CD14-positive monocyte (primary cell): ENCODE data around the gene BORCS8. TPM values are rescaled to one million over a fixed set of nuclear protein-coding genes. Genes with fewer than 3 reads are reported as not detected.
A peak's percentile ranks its signal among the peaks of the same experiment; 100 is the strongest.

ENCODE experiments used
- DNase-seq, 3 donors: peaks; one replicate each; pipeline ENCODE4 v3.0.0-alpha.2; 2011 to 2022
- H2AFZ ChIP-seq: 2 replicates; pipeline ENCODE4 v1.6.0; 2012; ENCODE audit warnings: mild to moderate bottlenecking, low read depth, low read length, inconsistent platforms; ENCODE audit not compliant: insufficient read depth, poor library complexity, severe bottlenecking
- H3K27ac ChIP-seq, 2 donors: 1 replicate in 1 of 2; 2 replicates in 1 of 2; pipeline ENCODE4 v1.5.1; 2012 to 2013; ENCODE audit warnings: low read length in 2 of 2, control low read depth in 1 of 2, inconsistent platforms in 1 of 2, low read depth in 1 of 2, mild to moderate bottlenecking in 1 of 2
- H3K27me3 ChIP-seq, 2 donors: one replicate each; pipeline versions ENCODE4 v1.6.0 to v1.6.1; 2011 to 2013; ENCODE audit warnings: low read length in 2 of 2; ENCODE audit not compliant: control insufficient read depth in 2 of 2, insufficient read depth in 2 of 2
- H3K36me3 ChIP-seq, 2 donors: replicated peaks in 1 of 2; 1 replicate in 1 of 2; 2 replicates in 1 of 2; pipeline versions ENCODE4 v1.5.1 to v1.6.1; 2012 to 2013; ENCODE audit warnings: low read length in 2 of 2, control low read depth in 1 of 2, inconsistent platforms in 1 of 2, mild to moderate bottlenecking in 1 of 2; ENCODE audit not compliant: insufficient read depth in 2 of 2, control insufficient read depth in 1 of 2
- H3K4me1 ChIP-seq, 2 donors: 1 replicate in 1 of 2; 2 replicates in 1 of 2; pipeline versions ENCODE4 v1.5.1 to v1.6.1; 2012 to 2013; ENCODE audit warnings: low read length in 2 of 2, control low read depth in 1 of 2, inconsistent platforms in 1 of 2, mild to moderate bottlenecking in 1 of 2, moderate library complexity in 1 of 2; ENCODE audit not compliant: insufficient read depth in 2 of 2, control insufficient read depth in 1 of 2
- H3K4me2 ChIP-seq: replicated peaks from 2 replicates; pipeline ENCODE3; 2012; ENCODE audit warnings: low read length, moderate library complexity, mild to moderate bottlenecking; ENCODE audit not compliant: poor library complexity, severe bottlenecking; ENCODE audit errors: extremely low read depth
- H3K4me3 ChIP-seq, 3 experiments: fragments of 200-600 bp in 1 of 3; sonication (generic) in 1 of 3; replicated peaks in 1 of 3; 1 replicate in 2 of 3; 2 replicates in 1 of 3; pipeline ENCODE4 v1.5.1; 2011 to 2013; ENCODE audit warnings: low read length in 3 of 3, mild to moderate bottlenecking in 3 of 3, control low read depth in 2 of 3, low read depth in 2 of 3, inconsistent platforms in 1 of 3, moderate library complexity in 1 of 3
- H3K79me2 ChIP-seq: 2 replicates; pipeline ENCODE4 v1.6.0; 2012; ENCODE audit warnings: mild to moderate bottlenecking, control low read depth, inconsistent platforms, low read length, moderate library complexity; ENCODE audit not compliant: insufficient read depth
- H3K9ac ChIP-seq: 2 replicates; pipeline ENCODE4 v1.6.0; 2017; ENCODE audit warnings: low read length, mild to moderate bottlenecking; ENCODE audit not compliant: insufficient read depth, poor library complexity, severe bottlenecking
- H3K9me3 ChIP-seq, 2 donors: replicated peaks in 1 of 2; 1 replicate in 1 of 2; 2 replicates in 1 of 2; pipeline versions ENCODE4 v1.5.1 to v1.6.1; 2012 to 2013; ENCODE audit warnings: low read length in 2 of 2, control low read depth in 1 of 2; ENCODE audit not compliant: control insufficient read depth in 1 of 2, insufficient read depth in 1 of 2
- H4K20me1 ChIP-seq: 2 replicates; pipeline ENCODE4 v1.6.0; 2012; ENCODE audit warnings: mild to moderate bottlenecking, low read length, control low read depth, moderate library complexity; ENCODE audit not compliant: insufficient read depth
- H3K27ac Mint-ChIP-seq, 7 donors: one replicate each; pipeline ENCODE4 v1.8.0; 2020; ENCODE audit warnings: mild to moderate bottlenecking in 7 of 7, mixed read lengths in 7 of 7, moderate library complexity in 6 of 7, inconsistent platforms in 2 of 7
- H3K27me3 Mint-ChIP-seq, 3 donors: one replicate each; pipeline ENCODE4 v1.8.0; 2021 to 2022; ENCODE audit warnings: low read depth in 3 of 3, mild to moderate bottlenecking in 3 of 3, mixed read lengths in 3 of 3, moderate library complexity in 3 of 3, inconsistent platforms in 1 of 3
- H3K36me3 Mint-ChIP-seq, 2 donors: one replicate each; pipeline ENCODE4 v1.8.0; 2020; ENCODE audit warnings: mixed read lengths in 2 of 2, inconsistent platforms in 1 of 2, mild to moderate bottlenecking in 1 of 2
- H3K4me1 Mint-ChIP-seq: one replicate; pipeline ENCODE4 v1.8.0; 2020; ENCODE audit warnings: mild to moderate bottlenecking, mixed read lengths
- H3K4me3 Mint-ChIP-seq, 2 donors: one replicate each; pipeline ENCODE4 v1.8.0; 2020; ENCODE audit warnings: mild to moderate bottlenecking in 2 of 2, mixed read lengths in 2 of 2, moderate library complexity in 1 of 2
- H3K9me3 Mint-ChIP-seq, 7 donors: one replicate each; pipeline ENCODE4 v1.8.0; 2020 to 2022; ENCODE audit warnings: mixed read lengths in 7 of 7, mild to moderate bottlenecking in 6 of 7, moderate library complexity in 6 of 7, inconsistent platforms in 2 of 7
- CTCF ChIP-seq: fragments of 200-600 bp; IDR thresholded peaks from one replicate; pipeline ENCODE4 v1.8.0; 2022; ENCODE audit warnings: antibody characterized with exemption, mild to moderate bottlenecking
- WGBS: methylation state at CpG from one replicate; pipeline ENCODE4 v1.1.5; 2013; ENCODE audit warnings: missing lambda C conversion rate; ENCODE audit not compliant: insufficient coverage; 5-methylcytosine and 5-hydroxymethylcytosine counted together
- intact Hi-C, 2 donors: fragments of 100-400 bp; cut with micrococcal nuclease; formaldehyde crosslinking; loops; one replicate each; pipeline versions ENCODE4 v1.15.0 to v1.15.1; 2023
- polyA plus RNA-seq, 3 donors: library from polyadenylated mRNA; depleted of rRNA in 1 of 3; unstranded in 2 of 3; stranded (reverse) in 1 of 3; fragments of 300-500 nt in 2 of 3; fragments of >200 nt in 1 of 3; fragmentation: Illumina TruSeq in 2 of 3; gene quantifications; 1 replicate in 2 of 3; 2 replicates in 1 of 3; pipeline ENCODE4 v1.2.3, GENCODE V29; 2012 to 2021

BORCS8 gene
- polyA plus RNA-seq, 3 donors, result 31.6 to 44.1 (median 36.5) TPM

GRCh38 chr19:19147344-19147743 lies 44.6 kb downstream of the BORCS8 start:
- no peak overlapping the region for H3K9ac ChIP-seq
- no peak overlapping the region for H3K27ac ChIP-seq
- no peaks in the 10 kb centered on the region for H3K79me2 ChIP-seq
- Mint-ChIP-seq H3K27ac (peak overlapping the region in 1 of 7 donors; percentile 21), H3K36me3 (peaks cover 22 to 30% of the 10 kb centered on the region in 2 donors), H3K9me3 (peaks cover 0 to 5% (median 3%) of the 10 kb centered on the region in 7 donors), H3K27me3 (peaks cover 0 to 3% (median 0%) of the 10 kb centered on the region in 3 donors), H3K4me3 (no peak overlapping the region), H3K4me1 (no peaks in the 10 kb centered on the region)
- no peaks in the 10 kb centered on the region for H4K20me1 ChIP-seq
- peaks cover 16 to 28% of the 10 kb centered on the region in 2 donors for H3K36me3 ChIP-seq
- 100% methylated on average over 3 of the region's 5 CpGs for WGBS
- no peak overlapping the region for H2AFZ ChIP-seq
- no peaks in the 10 kb centered on the region for H3K9me3 ChIP-seq
- H3K4me3 ChIP-seq, result no peak overlapping the region
- H3K4me2 ChIP-seq, result no peak overlapping the region
- H3K27me3 ChIP-seq, result no peaks in the 10 kb centered on the region
- DNase-seq, result no peak
- no peak for TF ChIP-seq CTCF
- peaks cover 3 to 6% of the 10 kb centered on the region in 2 donors for H3K4me1 ChIP-seq
- intact Hi-C loops, result loop anchor here (2.0 to 5.0 kb wide), 3 partner anchors 77 to 345 kb away; no protein-coding TSS in a partner anchor

- Mint-ChIP-seq H3K27ac (no peak overlapping the region), H3K4me3 (no peak overlapping the region), H3K36me3 (peaks cover 22 to 30% of the 10 kb centered on the region in 2 donors), H3K4me1 (no peaks in the 10 kb centered on the region), H3K27me3 (peaks cover 0 to 5% (median 1%) of the 10 kb centered on the region in 3 donors), H3K9me3 (peaks cover 0 to 5% (median 3%) of the 10 kb centered on the region in 7 donors)
- DNase-seq, result no peak
- Histone ChIP-seq H3K9me3 (no peaks in the 10 kb centered on the region), H3K27ac (no peak overlapping the region), H3K79me2 (no peaks in the 10 kb centered on the region), H2AFZ (no peak overlapping the region), H3K4me3 (no peak overlapping the region), H3K9ac (no peak overlapping the region), H3K27me3 (no peaks in the 10 kb centered on the region), H3K4me2 (no peak overlapping the region), H3K4me1 (peaks cover 3 to 6% of the 10 kb centered on the region in 2 donors), H3K36me3 (peaks cover 16 to 28% of the 10 kb centered on the region in 2 donors), H4K20me1 (no peaks in the 10 kb centered on the region)
- intact Hi-C loops, result loop anchor here (2.0 to 5.0 kb wide), 3 partner anchors 78 to 345 kb away; no protein-coding TSS in a partner anchor
- TF ChIP-seq CTCF, result no peak
- WGBS, result 95% methylated on average over 4 of the region's 7 CpGs
Measured at GRCh38 chr19:19146865-19147264, 45.1 kb downstream of the BORCS8 start.
